ENCODE measurements around the gene PCLO.

GRCh38 chr7:82818171-82818570 lies 344.5 kb downstream of the PCLO start:
- TF ChIP-seq REST (IDR thresholded peaks at IDR 0.05), result no peak
- TF ChIP-seq CTCF (IDR thresholded peaks at IDR 0.05; ENCODE audit: low read depth, low read length, missing input control), result no peak
- no peak for TF ChIP-seq SP1 (IDR thresholded peaks at IDR 0.05)
- TF ChIP-seq, protein P1, sequence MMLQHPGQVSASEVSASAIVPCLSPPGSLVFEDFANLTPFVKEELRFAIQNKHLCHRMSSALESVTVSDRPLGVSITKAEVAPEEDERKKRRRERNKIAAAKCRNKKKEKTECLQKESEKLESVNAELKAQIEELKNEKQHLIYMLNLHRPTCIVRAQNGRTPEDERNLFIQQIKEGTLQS (IDR thresholded peaks at IDR 0.05), result no peak
- no peak for TF ChIP-seq TAF1 (conservative IDR thresholded peaks at IDR 0.05)
- TF ChIP-seq JUND (IDR thresholded peaks at IDR 0.05), result no peak
- TF ChIP-seq YY1 (IDR thresholded peaks at IDR 0.05), result no peak
- TF ChIP-seq RAD21 (IDR thresholded peaks at IDR 0.05), result no peak
- TF ChIP-seq, protein P2, sequence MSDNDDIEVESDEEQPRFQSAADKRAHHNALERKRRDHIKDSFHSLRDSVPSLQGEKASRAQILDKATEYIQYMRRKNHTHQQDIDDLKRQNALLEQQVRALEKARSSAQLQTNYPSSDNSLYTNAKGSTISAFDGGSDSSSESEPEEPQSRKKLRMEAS (IDR thresholded peaks at IDR 0.05), result no peak

Measured in liver (tissue), 3 donors.